Type B pancreatic cell (in vitro differentiated cells): ENCODE data around the gene ZNF428. TPM values are rescaled to one million over a fixed set of nuclear protein-coding genes. Genes with fewer than 3 reads are reported as not detected.
"Not testable (repeated sequence)": the region's sequence is repeated elsewhere in the genome, so short reads cannot be mapped to it uniquely, and the experiment has no call there.

Source experiments
- DNase-seq: peaks from one replicate; pipeline ENCODE4 v3.0.0; 2021; ENCODE audit warnings: mixed read lengths; ENCODE audit not compliant: unreplicated experiment; ENCODE audit errors: extremely low spot score
- H3K27ac Mint-ChIP-seq: 2 replicates; pipeline ENCODE4 v1.8.0; 2021; ENCODE audit warnings: mild to moderate bottlenecking, mixed read lengths
- H3K27me3 Mint-ChIP-seq: 2 replicates; pipeline ENCODE4 v1.8.0; 2021; ENCODE audit warnings: mixed read lengths
- H3K36me3 Mint-ChIP-seq: 2 replicates; pipeline ENCODE4 v1.8.0; 2021; ENCODE audit warnings: mixed read lengths
- H3K4me1 Mint-ChIP-seq: one replicate; pipeline ENCODE4 v1.8.0; 2021; ENCODE audit warnings: mixed read lengths; ENCODE audit not compliant: unreplicated experiment
- H3K4me3 Mint-ChIP-seq: 2 replicates; pipeline ENCODE4 v1.8.0; 2021; ENCODE audit warnings: mild to moderate bottlenecking, mixed read lengths
- H3K9me3 Mint-ChIP-seq: 2 replicates; pipeline ENCODE4 v1.8.0; 2021; ENCODE audit warnings: mixed read lengths
- total RNA-seq: library from RNA; stranded (reverse); gene quantifications from 2 replicates; pipeline ENCODE4 v1.2.1, GENCODE V29; 2021; ENCODE audit warnings: low replicate concordance
- TF ChIP-seq, protein P1 (sequence below): fragments of 200-600 bp; sonication (generic); conservative IDR thresholded peaks from 2 replicates; pipeline ENCODE4 v1.5.0; 2021; ENCODE audit warnings: antibody characterized with exemption, mild to moderate bottlenecking

ZNF428 gene
- total RNA-seq, 1 donor from 2014 or later, result 76.9 TPM

DNA sequence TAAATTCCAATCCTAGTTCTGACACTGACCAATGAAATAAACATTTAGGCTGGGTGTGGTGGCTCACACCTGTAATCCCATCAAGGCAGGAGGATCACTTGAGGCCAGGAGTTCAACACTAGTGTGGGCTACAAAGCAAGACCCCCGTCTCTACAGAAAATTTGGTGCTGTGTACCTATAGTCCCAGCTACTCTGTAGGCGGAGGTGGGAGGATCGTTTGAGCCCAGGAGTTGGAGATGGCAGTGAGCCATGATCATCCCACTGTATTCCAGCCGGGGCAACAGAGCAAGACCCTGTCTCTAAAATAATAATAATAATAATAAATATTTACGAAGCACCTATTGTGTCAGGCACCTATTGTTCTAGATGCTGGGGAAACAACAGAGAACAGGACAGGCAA, 30.2 kb downstream of the ZNF428 start:
- TF ChIP-seq, protein P1, sequence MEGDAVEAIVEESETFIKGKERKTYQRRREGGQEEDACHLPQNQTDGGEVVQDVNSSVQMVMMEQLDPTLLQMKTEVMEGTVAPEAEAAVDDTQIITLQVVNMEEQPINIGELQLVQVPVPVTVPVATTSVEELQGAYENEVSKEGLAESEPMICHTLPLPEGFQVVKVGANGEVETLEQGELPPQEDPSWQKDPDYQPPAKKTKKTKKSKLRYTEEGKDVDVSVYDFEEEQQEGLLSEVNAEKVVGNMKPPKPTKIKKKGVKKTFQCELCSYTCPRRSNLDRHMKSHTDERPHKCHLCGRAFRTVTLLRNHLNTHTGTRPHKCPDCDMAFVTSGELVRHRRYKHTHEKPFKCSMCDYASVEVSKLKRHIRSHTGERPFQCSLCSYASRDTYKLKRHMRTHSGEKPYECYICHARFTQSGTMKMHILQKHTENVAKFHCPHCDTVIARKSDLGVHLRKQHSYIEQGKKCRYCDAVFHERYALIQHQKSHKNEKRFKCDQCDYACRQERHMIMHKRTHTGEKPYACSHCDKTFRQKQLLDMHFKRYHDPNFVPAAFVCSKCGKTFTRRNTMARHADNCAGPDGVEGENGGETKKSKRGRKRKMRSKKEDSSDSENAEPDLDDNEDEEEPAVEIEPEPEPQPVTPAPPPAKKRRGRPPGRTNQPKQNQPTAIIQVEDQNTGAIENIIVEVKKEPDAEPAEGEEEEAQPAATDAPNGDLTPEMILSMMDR, result no peak
- Mint-ChIP-seq H3K4me3 (no peak overlapping the region), H3K36me3 (peaks cover 37% of the 10 kb centered on the region), H3K4me1 (peaks cover 14% of the 10 kb centered on the region), H3K9me3 (no peaks in the 10 kb centered on the region), H3K27me3 (no peaks in the 10 kb centered on the region), H3K27ac (no peak overlapping the region)
- no peak for DNase-seq

DNA sequence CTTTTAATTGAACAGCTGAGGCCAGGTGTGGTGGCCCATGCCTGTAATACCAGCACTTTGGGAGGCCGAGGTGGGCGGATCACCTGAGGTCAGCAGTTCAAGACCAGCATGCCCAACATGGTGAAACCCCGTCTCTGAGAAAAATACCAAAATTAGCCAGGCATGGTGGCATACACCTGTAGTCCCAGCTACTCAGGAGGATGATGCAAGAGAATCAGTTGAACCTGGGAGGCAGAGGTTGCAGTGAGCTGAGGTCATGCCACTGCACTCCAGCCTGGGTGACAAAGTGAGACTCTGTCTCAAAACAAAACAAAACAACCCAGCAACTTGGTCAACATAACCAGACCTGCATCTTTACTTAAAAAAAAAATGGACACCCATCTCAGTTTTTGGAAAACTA, 32.4 kb downstream of the ZNF428 start:
- not testable (repeated sequence) for H3K27ac Mint-ChIP-seq, H3K4me3 Mint-ChIP-seq, H3K9me3 Mint-ChIP-seq, DNase-seq, H3K27me3 Mint-ChIP-seq
- H3K4me1 Mint-ChIP-seq, result peaks cover 12% of the 10 kb centered on the region
- H3K36me3 Mint-ChIP-seq, result peaks cover 31% of the 10 kb centered on the region

DNA sequence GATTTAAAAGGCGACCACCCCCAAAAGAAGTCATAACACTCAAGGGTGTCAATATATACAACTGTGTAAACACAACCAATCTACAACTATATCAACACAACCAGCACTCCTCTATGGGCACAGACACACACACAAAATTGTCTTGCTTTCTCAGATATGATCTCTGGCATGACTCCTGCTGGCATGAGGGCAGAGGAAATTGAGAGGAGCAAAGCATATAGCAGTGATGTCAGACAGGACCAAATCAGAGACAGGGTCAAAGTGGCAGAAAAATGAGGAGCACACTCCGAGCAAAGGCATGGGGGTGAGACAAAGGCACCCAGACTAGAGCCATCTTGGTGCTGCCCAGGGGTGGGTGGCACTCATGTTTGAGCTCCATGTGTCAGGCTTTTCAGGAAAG, 33.1 kb downstream of the ZNF428 start:
- no peak overlapping the region for H3K4me3 Mint-ChIP-seq
- no peak for DNase-seq
- peaks cover 31% of the 10 kb centered on the region for H3K36me3 Mint-ChIP-seq
- H3K4me1 Mint-ChIP-seq, result peaks cover 18% of the 10 kb centered on the region
- no peak overlapping the region for H3K27ac Mint-ChIP-seq
- no peaks in the 10 kb centered on the region for H3K9me3 Mint-ChIP-seq
- TF ChIP-seq, protein P1, result no peak
- no peaks in the 10 kb centered on the region for H3K27me3 Mint-ChIP-seq

DNA sequence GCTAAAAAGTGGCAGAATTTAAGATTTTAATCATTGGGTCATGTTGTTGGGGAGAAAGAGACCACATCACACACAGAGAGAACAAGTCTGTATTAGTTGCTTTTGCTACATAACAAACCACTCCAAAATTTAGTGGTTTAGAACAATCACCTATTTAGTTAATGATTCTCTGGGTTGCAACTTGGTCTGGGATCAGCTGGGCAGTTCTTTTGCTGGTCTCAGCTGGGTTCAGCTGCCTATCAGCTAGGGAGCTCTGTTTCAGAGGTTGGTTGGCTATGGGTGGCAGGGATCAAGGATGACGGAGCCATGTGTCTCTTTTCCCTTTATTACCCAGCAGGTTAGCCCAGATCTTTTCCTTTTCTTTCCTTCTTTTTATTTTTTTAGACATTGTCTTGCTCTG, 34.9 kb downstream of the ZNF428 start:
- DNase-seq, result no peak
- peaks cover 26% of the 10 kb centered on the region for H3K4me1 Mint-ChIP-seq
- H3K4me3 Mint-ChIP-seq, result no peak overlapping the region
- peaks cover 23% of the 10 kb centered on the region for H3K36me3 Mint-ChIP-seq
- H3K9me3 Mint-ChIP-seq, result no peaks in the 10 kb centered on the region
- TF ChIP-seq, protein P1, result no peak
- H3K27me3 Mint-ChIP-seq, result no peaks in the 10 kb centered on the region
- no peak overlapping the region for H3K27ac Mint-ChIP-seq

DNA sequence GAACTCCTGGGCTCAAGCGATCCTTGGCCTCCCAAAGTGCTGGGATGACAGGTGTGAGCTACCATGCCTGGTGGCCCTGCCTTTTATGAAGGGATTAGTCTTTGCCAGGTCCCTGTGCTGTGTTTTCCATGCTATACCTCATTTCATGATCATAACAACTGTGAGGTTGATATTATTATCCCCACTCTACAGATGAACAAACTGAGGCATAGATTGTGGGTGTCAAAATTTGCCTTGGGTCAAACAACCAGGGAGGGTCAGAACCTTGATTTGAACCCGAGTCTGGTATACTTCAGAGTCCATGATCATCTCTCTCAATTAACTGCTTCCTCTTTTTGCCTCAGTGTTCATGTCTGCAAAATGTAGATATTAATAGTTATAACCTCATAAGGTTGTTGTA, 36.9 kb downstream of the ZNF428 start:
- TF ChIP-seq, protein P1, result no peak
- Mint-ChIP-seq H3K9me3 (no peaks in the 10 kb centered on the region), H3K27ac (no peak overlapping the region), H3K36me3 (peaks cover 17% of the 10 kb centered on the region), H3K27me3 (no peaks in the 10 kb centered on the region), H3K4me3 (no peak overlapping the region), H3K4me1 (peaks cover 32% of the 10 kb centered on the region)
- no peak for DNase-seq

DNA sequence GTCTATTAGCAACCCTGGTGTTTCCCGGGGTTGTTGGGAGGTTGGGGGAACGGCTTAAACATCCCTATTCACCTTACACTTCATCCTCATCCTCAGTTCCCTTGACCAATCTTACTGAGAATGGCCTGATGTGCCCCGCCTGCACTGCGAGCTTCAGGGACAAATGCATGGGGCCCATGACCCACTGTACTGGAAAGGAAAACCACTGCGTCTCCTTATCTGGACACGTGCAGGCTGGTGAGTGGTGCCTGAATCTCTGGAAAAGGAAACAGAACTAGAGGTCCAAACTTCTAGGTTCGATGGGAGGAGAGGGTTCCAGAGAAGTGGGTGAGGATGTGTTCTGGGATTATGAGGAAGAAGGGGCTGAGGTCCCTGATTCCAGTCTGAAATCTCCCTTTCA, 38.0 kb downstream of the ZNF428 start:
- peaks cover 14% of the 10 kb centered on the region for H3K36me3 Mint-ChIP-seq
- H3K27ac Mint-ChIP-seq, result peak overlapping the region; percentile 36
- H3K27me3 Mint-ChIP-seq, result no peaks in the 10 kb centered on the region
- H3K9me3 Mint-ChIP-seq, result no peaks in the 10 kb centered on the region
- TF ChIP-seq, protein P1, result no peak
- peaks cover 36% of the 10 kb centered on the region for H3K4me1 Mint-ChIP-seq
- H3K4me3 Mint-ChIP-seq, result peak overlapping the region; percentile 88
- no peak for DNase-seq
